A673 (cell line): ENCODE measurements around the gene SFXN2. TPM values are rescaled to one million over a fixed set of nuclear protein-coding genes. Genes with fewer than 3 reads are reported as not detected.
"Not testable (repeated sequence)": the region's sequence is repeated elsewhere in the genome, so short reads cannot be mapped to it uniquely, and the experiment has no call there.

ENCODE experiments used
- Bru-seq: library from RNA; stranded (reverse); fragments of 400-500 nt; gene quantifications from one replicate; lab custom pipeline; 2021; lab: Mats Ljungman, UMichigan
- BruChase-seq, 2 experiments: library from RNA; stranded (reverse); fragments of 400-500 nt; gene quantifications; one replicate each; lab custom pipeline; 2021; lab: Mats Ljungman, UMichigan
- BruUV-seq: library from RNA; stranded (reverse); fragments of 400-500 nt; replicated peaks from 2 replicates; lab custom pipeline; 2021; lab: Mats Ljungman, UMichigan
- CTCF ChIA-PET: fragments of 300-600 bp; sonication (Branson Sonifier 250); formaldehyde crosslinking; loops from one replicate; lab custom pipeline; 2022; ENCODE audit warnings: antibody characterized with exemption; lab: Charles Lee
- POLR2A ChIA-PET: fragments of 300-600 bp; sonication (Branson Sonifier 250); formaldehyde crosslinking; loops from one replicate; lab custom pipeline; 2022; ENCODE audit warnings: antibody characterized with exemption; ENCODE audit not compliant: low non-redundant PET; lab: Charles Lee
- DNase-seq: peaks from one replicate; pipeline ENCODE4 v3.0.0-alpha.2; 2015; ENCODE audit warnings: low spot score
- H3K27ac ChIP-seq: fragments of 200-600 bp; sonication (generic); 2 replicates; pipeline ENCODE4 v1.5.1; 2016; ENCODE audit warnings: mixed run types, low read depth, mild to moderate bottlenecking, mixed read lengths, antibody characterized with exemption, low read length; ENCODE audit not compliant: poor library complexity, severe bottlenecking
- H3K27me3 ChIP-seq: fragments of 200-600 bp; sonication (generic); replicated peaks from 2 replicates; pipeline ENCODE4 v1.6.1; 2017; ENCODE audit warnings: mixed run types, low read depth, mild to moderate bottlenecking, mixed read lengths, antibody characterized with exemption, low read length; ENCODE audit not compliant: insufficient read depth, poor library complexity
- H3K36me3 ChIP-seq: fragments of 200-600 bp; sonication (generic); 2 replicates; pipeline ENCODE4 v1.6.1; 2016; ENCODE audit warnings: mixed run types, mild to moderate bottlenecking, mixed read lengths, antibody characterized with exemption, low read length; ENCODE audit not compliant: insufficient read depth, poor library complexity, severe bottlenecking
- H3K4me1 ChIP-seq: fragments of 200-600 bp; sonication (generic); 2 replicates; pipeline ENCODE4 v1.6.1; 2017; ENCODE audit warnings: mixed run types, mild to moderate bottlenecking, mixed read lengths, antibody characterized with exemption, low read length; ENCODE audit not compliant: insufficient read depth, poor library complexity, severe bottlenecking
- H3K4me3 ChIP-seq: fragments of 200-600 bp; sonication (generic); 2 replicates; pipeline ENCODE4 v1.5.1; 2016; ENCODE audit warnings: low read depth, mixed run types, mild to moderate bottlenecking, mixed read lengths, low read length; ENCODE audit not compliant: poor library complexity, severe bottlenecking
- H3K9me3 ChIP-seq: fragments of 200-600 bp; sonication (generic); 2 replicates; pipeline ENCODE4 v1.6.1; 2016; ENCODE audit warnings: mixed run types, low read depth, mild to moderate bottlenecking, mixed read lengths, antibody characterized with exemption, low read length; ENCODE audit not compliant: poor library complexity, severe bottlenecking
- CTCF ChIP-seq: fragments of 300-800, 200-600 bp; sonication (generic); conservative IDR thresholded peaks from 2 replicates; pipeline ENCODE4 v1.5.1; 2017; ENCODE audit warnings: low read depth, mild to moderate bottlenecking, antibody characterized with exemption, low read length, moderate library complexity, mixed read lengths
- EZH2 ChIP-seq: fragments of 200-600 bp; sonication (generic); IDR thresholded peaks from 2 replicates; pipeline ENCODE4 v1.6.1; 2017; ENCODE audit warnings: borderline replicate concordance, low read depth, mild to moderate bottlenecking, mixed read lengths, antibody characterized with exemption, low read length; ENCODE audit not compliant: poor library complexity, severe bottlenecking
- intact Hi-C: fragments of 100-400 bp; cut with micrococcal nuclease; formaldehyde crosslinking; loops from one replicate; pipeline ENCODE4 v1.10.0; 2022; ENCODE audit not compliant: unreplicated experiment
- long read RNA-seq: library from polyadenylated mRNA; stranded (forward); transcript quantifications from one replicate; pipeline ENCODE4 v2.0.0, GENCODE V29; 2022
- total RNA-seq: library from RNA; stranded (reverse); gene quantifications from 2 replicates; pipeline ENCODE4 v1.2.3, GENCODE V29; 2021

SFXN2 gene, protein sequence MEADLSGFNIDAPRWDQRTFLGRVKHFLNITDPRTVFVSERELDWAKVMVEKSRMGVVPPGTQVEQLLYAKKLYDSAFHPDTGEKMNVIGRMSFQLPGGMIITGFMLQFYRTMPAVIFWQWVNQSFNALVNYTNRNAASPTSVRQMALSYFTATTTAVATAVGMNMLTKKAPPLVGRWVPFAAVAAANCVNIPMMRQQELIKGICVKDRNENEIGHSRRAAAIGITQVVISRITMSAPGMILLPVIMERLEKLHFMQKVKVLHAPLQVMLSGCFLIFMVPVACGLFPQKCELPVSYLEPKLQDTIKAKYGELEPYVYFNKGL
- 19.5 and 24.6 TPM in 2 replicates for total RNA-seq
- percentile 80 among the genes with signal in this experiment for Bru-seq, nascent RNA
- BruChase-seq, experiment 1, labeled RNA remaining after a 2-hour chase, result percentile 75 among the genes with signal in this experiment
- percentile 81 among the genes with signal in this experiment for BruChase-seq, experiment 2, labeled RNA remaining after a 6-hour chase
- long read RNA-seq, full-length matches to known transcripts, result 14 of 19 reads
- long read RNA-seq, partial matches to known transcripts, result 1 of 19 reads
- long read RNA-seq, other reads (novel, unspliced or antisense), result 4 of 19 reads

DNA sequence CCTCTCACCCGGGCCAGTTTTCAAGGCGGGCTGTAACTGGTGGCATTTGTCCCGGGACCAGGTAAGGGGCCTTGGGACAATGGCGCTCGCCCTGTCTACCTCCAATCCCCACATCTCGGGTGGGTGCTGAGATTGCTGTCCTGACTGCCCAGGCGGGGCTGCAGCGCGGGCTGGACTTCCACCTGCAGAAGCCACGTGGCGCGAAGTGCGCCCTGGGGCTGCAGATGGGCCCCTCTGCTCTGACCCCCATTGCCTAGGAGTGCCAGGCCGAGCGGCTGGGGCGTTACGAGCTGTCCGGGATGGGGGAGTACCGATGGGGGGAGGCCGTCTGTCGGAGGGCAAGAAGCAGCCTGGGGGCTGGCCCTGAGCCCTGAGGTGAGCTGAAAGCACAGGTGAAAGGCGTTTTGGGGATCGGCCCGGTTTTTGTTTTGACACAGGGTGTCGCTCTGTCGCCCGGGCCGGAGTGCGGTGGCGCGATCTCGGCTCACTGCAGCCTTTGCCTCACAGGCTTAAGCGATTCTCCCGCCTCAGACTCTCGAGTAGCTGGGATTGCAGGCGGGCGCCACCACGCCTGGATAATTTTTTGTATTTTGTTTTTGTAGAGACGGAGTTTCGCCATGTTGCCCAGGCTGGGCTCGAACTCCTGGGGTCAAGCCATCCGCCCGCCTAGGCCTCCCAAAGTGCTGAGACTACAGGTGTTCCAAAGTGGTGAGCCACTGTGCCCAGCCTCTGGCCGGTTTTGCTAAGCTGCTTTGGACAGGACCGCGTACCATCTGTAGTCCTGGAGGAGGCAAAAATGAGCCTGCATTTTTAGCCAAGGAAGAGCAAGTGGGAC lies at the start of gene SFXN2:
Gene SFXN2 (plus strand): TSS at position 16 of the 835 bp plus-strand sequence. CDS start 12,001 bp downstream, outside the sequence.
- TF ChIP-seq EZH2 (no peak), CTCF (0 out of 2 replicates have a peak, but pooled peaks have one; percentile 10)
- DNase-seq, result peak; percentile 54
- no peaks in the 10 kb centered on the region for H3K27me3 ChIP-seq
- POLR2A ChIA-PET, result interaction anchor here (0.5 to 0.6 kb wide), 3 partner anchors 211 to 526 kb away, joined by 3 to 5 read pairs (median 4); no protein-coding TSS in a partner anchor
- H3K27ac ChIP-seq, result peak within 1 kb of the TSS; percentile 85
- intact Hi-C loops, result loop anchor here (2.0 kb wide), 1 partner anchor 212 kb away; the partner anchor contains the start of genes ACTR1A and SUFU
- no TSS peak for BruUV-seq
- CTCF ChIA-PET, result interaction anchor here (1.4 kb wide), 1 partner anchor 70 kb away, joined by 3 read pairs; no protein-coding TSS in a partner anchor
- peaks cover 3% of the 10 kb centered on the region for H3K36me3 ChIP-seq
- peaks cover 34% of the 10 kb centered on the region for H3K4me1 ChIP-seq
- peak within 1 kb of the TSS; percentile 74 for H3K4me3 ChIP-seq
- H3K9me3 ChIP-seq, result no peaks in the 10 kb centered on the region

- Histone ChIP-seq H3K27me3 (no peaks in the 10 kb centered on the region), H3K4me3 (no peak overlapping the region), H3K27ac (no peak overlapping the region), H3K4me1 (no peaks in the 10 kb centered on the region), H3K9me3 (no peaks in the 10 kb centered on the region), H3K36me3 (no peaks in the 10 kb centered on the region)
- intact Hi-C loops, result no loop called here
- no TSS peak for BruUV-seq
- TF ChIP-seq CTCF (no peak), EZH2 (no peak)
- ChIA-PET CTCF (no interaction called here), POLR2A (no interaction called here)
- DNase-seq, result no peak
Measured at GRCh38 chr10:102665904-102666509, 48.4 kb upstream of the SFXN2 start.

- H3K4me1 ChIP-seq, H3K4me3 ChIP-seq, DNase-seq, H3K27me3 ChIP-seq, intact Hi-C loops, H3K9me3 ChIP-seq, BruUV-seq, CTCF ChIA-PET, POLR2A ChIA-PET, H3K27ac ChIP-seq, H3K36me3 ChIP-seq: not testable (repeated sequence)
Measured at GRCh38 chr10:102667411-102667810, 47.0 kb upstream of the SFXN2 start.
